ENCODE data around the gene KCNJ8.
"Not testable (repeated sequence)": the region's sequence is repeated elsewhere in the genome, so short reads cannot be mapped to it uniquely, and the experiment has no call there.

Gene KCNJ8

GRCh38 chr12:21774358-21775132 lies at the start of gene KCNJ8:
Gene KCNJ8, minus strand, starts transcription at chr12:21774706. Its CDS starts 1,090 bp downstream, at chr12:21773616.
- no peak for DNase-seq (ENCODE audit: low read depth in 2 of 2)

DNA sequence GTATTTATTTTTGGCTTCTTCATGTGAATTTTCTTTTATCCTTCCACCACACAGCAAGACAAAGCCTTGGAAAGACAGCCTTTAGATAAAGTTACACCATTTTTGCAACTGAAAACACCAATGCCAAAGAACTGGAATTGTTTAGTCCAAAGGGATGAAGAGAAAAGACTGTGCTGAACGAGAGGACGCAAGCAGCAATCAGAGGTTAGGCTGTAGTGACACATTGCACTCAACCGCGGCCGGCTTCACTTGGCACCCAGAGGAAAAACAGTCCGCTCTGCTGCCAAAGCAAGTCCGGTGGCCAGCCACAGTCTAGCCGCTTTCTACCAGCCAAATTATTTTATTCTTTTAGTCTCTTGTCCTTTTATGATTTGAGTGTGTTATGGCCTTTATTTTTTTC lies 49.1 kb upstream of the KCNJ8 start:
- no peak for DNase-seq (ENCODE audit: low read depth in 2 of 2)

GRCh38 chr12:21819678-21820077 lies 45.2 kb upstream of the KCNJ8 start:
- no peak for DNase-seq (ENCODE audit: low read depth in 2 of 2)

DNA sequence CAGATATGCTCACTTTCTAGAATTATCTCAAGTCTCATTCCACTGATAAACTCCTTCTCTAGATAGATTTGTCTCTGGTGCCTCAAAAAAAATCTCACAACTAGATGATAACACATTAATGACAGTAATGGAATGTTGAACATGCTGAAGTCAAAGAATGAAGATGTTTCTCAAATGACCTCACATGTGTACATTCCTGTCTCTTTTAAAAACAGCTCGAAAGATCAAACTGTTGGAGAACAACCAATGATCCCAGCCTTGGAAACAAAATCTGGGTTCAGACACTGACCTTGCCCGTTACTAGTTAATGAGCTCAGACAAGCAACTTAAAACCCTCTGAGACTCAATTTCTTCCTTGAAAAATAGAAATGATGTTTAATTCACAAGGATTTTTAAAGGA lies 44.7 kb upstream of the KCNJ8 start:
- DNase-seq (ENCODE audit: low read depth in 2 of 2): no peak

- no peak for DNase-seq (ENCODE audit: low read depth in 2 of 2)
Measured at GRCh38 chr12:21818627-21819026, 44.1 kb upstream of the KCNJ8 start.

DNA sequence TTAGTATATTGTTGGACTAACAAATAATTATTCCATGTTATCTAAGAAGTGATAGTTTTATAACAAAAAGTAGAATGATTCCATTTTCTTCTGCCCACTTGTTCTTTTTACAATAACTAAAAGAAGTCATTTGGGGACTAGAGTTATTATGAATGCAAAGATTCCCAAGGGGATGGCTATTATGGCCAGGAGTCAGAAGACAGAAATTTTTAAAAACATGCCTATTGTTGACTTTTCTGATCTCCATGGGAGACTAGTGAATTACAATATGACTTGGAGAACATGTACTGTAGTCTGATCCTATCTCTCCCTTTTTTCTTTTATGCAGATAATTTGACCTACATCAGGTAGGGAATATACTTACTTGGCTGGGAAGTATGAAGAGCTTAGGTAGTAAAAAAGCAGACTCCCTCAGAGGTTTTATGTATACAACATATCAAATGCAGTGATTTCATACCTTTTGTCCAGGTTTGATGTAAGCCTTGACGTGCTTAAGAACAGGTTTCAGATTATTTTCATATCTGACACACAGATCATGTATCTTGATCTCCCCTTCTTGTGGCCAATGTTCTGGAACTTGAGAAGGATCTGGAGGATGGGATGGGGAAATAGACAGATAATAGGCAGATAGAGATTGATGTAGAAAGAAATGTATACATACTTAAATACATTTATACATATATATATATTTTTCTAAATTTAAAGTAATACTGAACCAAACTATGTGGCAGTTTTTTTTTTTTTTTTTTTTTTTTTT lies 41.0 kb upstream of the KCNJ8 start:
- no peak for DNase-seq (ENCODE audit: low read depth in 2 of 2)

GRCh38 chr12:21814814-21815213 lies 40.3 kb upstream of the KCNJ8 start:
- no peak for DNase-seq (ENCODE audit: low read depth in 2 of 2)

GRCh38 chr12:21814327-21814726 lies 39.8 kb upstream of the KCNJ8 start:
- DNase-seq (ENCODE audit: low read depth in 2 of 2): no peak

- DNase-seq (ENCODE audit: low read depth in 2 of 2): no peak
Measured at GRCh38 chr12:21813751-21814150, 39.2 kb upstream of the KCNJ8 start.

GRCh38 chr12:21813125-21813524 lies 38.6 kb upstream of the KCNJ8 start:
- DNase-seq (ENCODE audit: low read depth in 2 of 2): no peak

DNA sequence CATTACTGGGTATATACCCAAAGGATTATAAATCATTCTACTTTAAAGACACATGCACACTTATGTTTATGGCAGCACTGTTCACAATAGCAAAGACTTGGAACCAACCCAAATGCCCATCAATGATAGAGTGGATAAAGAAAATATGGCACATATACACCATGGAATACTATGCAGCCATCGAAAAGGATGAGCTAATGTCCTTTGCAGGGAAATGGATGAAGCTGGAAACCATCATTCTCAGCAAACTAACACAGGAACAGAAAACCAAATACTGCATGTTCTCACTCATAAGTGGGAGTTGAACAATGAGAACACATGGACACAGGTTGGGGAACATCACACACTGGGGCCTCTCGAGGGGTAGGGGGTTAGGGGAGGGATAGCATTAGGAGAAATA lies 37.8 kb upstream of the KCNJ8 start:
- DNase-seq (ENCODE audit: low read depth in 2 of 2): not testable (repeated sequence)

GRCh38 chr12:21809100-21809499 lies 34.6 kb upstream of the KCNJ8 start:
- DNase-seq (ENCODE audit: low read depth in 2 of 2): no peak

DNA sequence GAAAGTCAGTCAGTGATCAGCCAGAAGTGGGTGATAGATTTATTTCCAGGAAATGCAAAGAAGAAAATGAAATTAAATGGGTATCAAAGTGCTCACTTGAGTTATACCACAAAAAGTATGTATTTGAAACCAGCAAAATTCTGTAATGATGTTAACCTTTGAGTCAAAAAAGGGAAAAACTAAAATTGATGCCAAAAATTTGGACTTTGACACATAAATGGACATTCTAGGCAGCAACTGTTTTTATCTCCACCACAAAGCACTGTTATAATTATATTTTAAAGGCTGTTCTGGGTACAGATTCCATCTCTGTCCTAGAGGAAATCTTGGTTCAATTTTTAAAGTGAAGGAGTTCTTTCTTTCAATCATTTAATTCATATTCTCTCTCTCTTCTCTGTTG lies 31.7 kb upstream of the KCNJ8 start:
- no peak for DNase-seq (ENCODE audit: low read depth in 2 of 2)

GRCh38 chr12:21801522-21802288 lies 27.2 kb upstream of the KCNJ8 start:
- DNase-seq (ENCODE audit: low read depth in 2 of 2): no peak

DNA sequence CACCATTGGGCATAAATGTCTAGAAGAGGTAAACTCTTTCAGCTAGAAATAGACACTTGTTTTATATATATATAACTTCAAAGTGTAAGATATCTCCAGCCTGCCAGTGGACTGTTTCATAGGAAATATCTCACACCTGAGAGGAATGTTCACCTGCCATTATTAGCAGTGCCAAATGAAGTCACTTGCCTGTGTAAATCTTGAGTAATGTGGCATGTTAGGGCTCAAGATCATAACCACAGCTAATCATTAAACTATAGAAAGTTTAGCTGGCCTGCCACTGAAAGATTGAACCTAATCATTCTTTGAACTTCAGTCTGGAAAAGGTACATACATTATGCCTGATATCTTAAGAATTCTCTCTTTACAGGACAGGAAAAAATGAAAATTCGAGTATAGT lies 25.5 kb upstream of the KCNJ8 start:
- no peak for DNase-seq (ENCODE audit: low read depth in 2 of 2)

- DNase-seq (ENCODE audit: low read depth in 2 of 2): no peak
Measured at GRCh38 chr12:21797539-21797938, 23.0 kb upstream of the KCNJ8 start.

GRCh38 chr12:21795648-21796328 lies 21.3 kb upstream of the KCNJ8 start:
- no peak for DNase-seq (ENCODE audit: low read depth in 2 of 2)

GRCh38 chr12:21794807-21795595 lies 20.5 kb upstream of the KCNJ8 start:
- not testable (repeated sequence) for DNase-seq (ENCODE audit: low read depth in 2 of 2)

- DNase-seq (ENCODE audit: low read depth in 2 of 2): not testable (repeated sequence)
Measured at GRCh38 chr12:21789687-21790086, 15.2 kb upstream of the KCNJ8 start.

DNA sequence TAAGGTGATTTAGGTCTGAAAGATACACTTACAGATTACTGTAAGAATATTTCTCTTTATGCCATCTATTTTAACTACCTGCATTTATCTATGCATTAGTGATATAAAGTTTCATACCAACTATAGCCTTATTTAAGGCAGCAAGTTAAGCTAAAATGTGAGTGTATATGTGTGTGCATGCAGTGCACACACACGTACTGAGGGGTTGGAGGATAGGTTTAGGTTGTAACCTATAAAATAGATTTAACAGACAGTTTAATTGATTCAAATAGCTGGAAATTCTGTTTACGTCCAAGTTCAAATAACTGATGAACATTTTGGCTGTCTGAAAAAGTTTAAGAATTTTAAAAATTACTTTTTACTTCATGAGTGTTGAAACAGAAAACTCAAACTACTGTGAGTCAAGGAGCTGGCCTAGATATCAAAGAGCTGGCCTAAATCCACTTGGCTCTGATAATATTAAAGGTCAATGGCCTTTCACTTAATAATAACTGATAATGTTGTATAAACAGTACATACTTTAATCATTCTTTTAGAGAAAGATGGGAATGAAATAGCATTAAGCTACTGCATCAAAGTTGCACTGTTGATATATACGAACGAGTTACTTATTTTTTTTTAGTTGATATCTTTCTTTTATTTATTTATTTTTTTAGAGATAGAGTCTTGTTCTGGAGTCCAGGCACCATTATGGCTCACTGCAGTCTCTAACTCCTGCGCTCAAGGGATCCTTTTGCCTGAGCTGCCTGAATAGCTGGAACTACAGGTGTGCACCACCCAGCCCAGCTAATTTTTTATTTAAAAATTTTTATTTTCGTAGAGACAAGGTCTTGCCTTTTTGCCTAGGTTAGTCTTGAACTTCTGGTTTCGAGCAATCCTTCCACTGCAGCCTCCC lies 13.8 kb upstream of the KCNJ8 start:
- DNase-seq (ENCODE audit: low read depth in 2 of 2): no peak
